ENCODE data around the gene KCNMA1. TPM values are rescaled to one million over a fixed set of nuclear protein-coding genes. Genes with fewer than 3 reads are reported as not detected.

Gene KCNMA1
- total and polyA plus RNA-seq, 7 experiments from 2014 or later: 0.42 TPM; not detected in 6

GRCh38 chr10:77004917-77005564 lies 632.6 kb downstream of the KCNMA1 start:
- Mint-ChIP-seq H3K36me3 (no peaks in the 10 kb centered on the region), H3K9me3 (peaks cover 0 to 2% (median 0%) of the 10 kb centered on the region in 11 donors), H3K4me3 (no peak overlapping the region), H3K27me3 (peaks cover 0 to 2% (median 0%) of the 10 kb centered on the region in 5 donors), H3K4me1 (no peaks in the 10 kb centered on the region), H3K27ac (no peak overlapping the region)
- H3K36me3 ChIP-seq (ENCODE audit: control insufficient read depth in 2 of 3, insufficient read depth in 3 of 3, low read length in 3 of 3): no peaks in the 10 kb centered on the region
- no peaks in the 10 kb centered on the region for H3K27me3 ChIP-seq (ENCODE audit: control insufficient read depth in 2 of 2, insufficient read depth in 2 of 2, low read length in 2 of 2)
- intact Hi-C loops (cut with micrococcal nuclease): no loop called here
- no peaks in the 10 kb centered on the region for H3K4me1 ChIP-seq (ENCODE audit: control insufficient read depth in 2 of 2, insufficient read depth in 2 of 2, low read length in 2 of 2)
- no peak overlapping the region for H3K27ac ChIP-seq (ENCODE audit: low read depth, low read length)
- H3K9me3 ChIP-seq (ENCODE audit: control insufficient read depth in 2 of 3, low read length in 3 of 3): no peaks in the 10 kb centered on the region
- DNase-seq (no peak), ATAC-seq (no peak)
- CTCF ChIA-PET: interaction anchor here (0.8 to 1.2 kb wide), 2 partner anchors 49 to 60 kb away, joined by 3 read pairs; no protein-coding TSS in a partner anchor
- POLR2A ChIA-PET: no interaction called here
- no peak overlapping the region for H3K4me3 ChIP-seq (ENCODE audit: low read length)

- no peak overlapping the region for H3K27ac Mint-ChIP-seq
- H3K27ac ChIP-seq (ENCODE audit: low read depth, low read length): no peak overlapping the region
- H3K9me3 Mint-ChIP-seq: peaks cover 0 to 2% (median 0%) of the 10 kb centered on the region in 11 donors
- H3K27me3 Mint-ChIP-seq: peaks cover 0 to 6% (median 2%) of the 10 kb centered on the region in 5 donors
- H3K36me3 Mint-ChIP-seq: no peaks in the 10 kb centered on the region
- DNase-seq (no peak), ATAC-seq (no peak)
- ChIA-PET POLR2A (no interaction called here), CTCF (no interaction called here)
- no peaks in the 10 kb centered on the region for H3K36me3 ChIP-seq (ENCODE audit: control insufficient read depth in 2 of 3, insufficient read depth in 3 of 3, low read length in 3 of 3)
- no peak overlapping the region for H3K4me3 Mint-ChIP-seq
- H3K4me1 Mint-ChIP-seq: no peaks in the 10 kb centered on the region
- no peaks in the 10 kb centered on the region for H3K4me1 ChIP-seq (ENCODE audit: control insufficient read depth in 2 of 2, insufficient read depth in 2 of 2, low read length in 2 of 2)
- intact Hi-C loops (cut with micrococcal nuclease): no loop called here
- no peaks in the 10 kb centered on the region for H3K27me3 ChIP-seq (ENCODE audit: control insufficient read depth in 2 of 2, insufficient read depth in 2 of 2, low read length in 2 of 2)
- no peaks in the 10 kb centered on the region for H3K9me3 ChIP-seq (ENCODE audit: control insufficient read depth in 2 of 3, low read length in 3 of 3)
- no peak overlapping the region for H3K4me3 ChIP-seq (ENCODE audit: low read length)
Observed at GRCh38 chr10:77002872-77003271, 634.7 kb downstream of the KCNMA1 start.

GRCh38 chr10:77001206-77001605 lies 636.4 kb downstream of the KCNMA1 start:
- no peaks in the 10 kb centered on the region for H3K9me3 ChIP-seq (ENCODE audit: control insufficient read depth in 2 of 3, low read length in 3 of 3)
- no peaks in the 10 kb centered on the region for H3K4me1 Mint-ChIP-seq
- DNase-seq (no peak), ATAC-seq (no peak)
- ChIA-PET CTCF (no interaction called here), POLR2A (no interaction called here)
- no peak overlapping the region for H3K4me3 Mint-ChIP-seq
- intact Hi-C loops (cut with micrococcal nuclease): no loop called here
- H3K27ac Mint-ChIP-seq: no peak overlapping the region
- H3K4me3 ChIP-seq (ENCODE audit: low read length): no peak overlapping the region
- H3K27me3 ChIP-seq (ENCODE audit: control insufficient read depth in 2 of 2, insufficient read depth in 2 of 2, low read length in 2 of 2): no peaks in the 10 kb centered on the region
- peaks cover 0 to 6% (median 2%) of the 10 kb centered on the region in 5 donors for H3K27me3 Mint-ChIP-seq
- H3K36me3 ChIP-seq (ENCODE audit: control insufficient read depth in 2 of 3, insufficient read depth in 3 of 3, low read length in 3 of 3): no peaks in the 10 kb centered on the region
- no peak overlapping the region for H3K27ac ChIP-seq (ENCODE audit: low read depth, low read length)
- H3K4me1 ChIP-seq (ENCODE audit: control insufficient read depth in 2 of 2, insufficient read depth in 2 of 2, low read length in 2 of 2): no peaks in the 10 kb centered on the region
- H3K9me3 Mint-ChIP-seq: peaks cover 0 to 2% (median 0%) of the 10 kb centered on the region in 11 donors
- H3K36me3 Mint-ChIP-seq: no peaks in the 10 kb centered on the region

GRCh38 chr10:76998451-76998850 lies 639.2 kb downstream of the KCNMA1 start:
- peaks cover 0 to 6% (median 0%) of the 10 kb centered on the region in 5 donors for H3K27me3 Mint-ChIP-seq
- CTCF ChIA-PET: interaction anchor here (0.5 kb wide), 1 partner anchor 9 kb away, joined by 3 read pairs; no protein-coding TSS in a partner anchor
- no peak overlapping the region for H3K4me3 Mint-ChIP-seq
- intact Hi-C loops (cut with micrococcal nuclease): no loop called here
- no peaks in the 10 kb centered on the region for H3K36me3 Mint-ChIP-seq
- Histone ChIP-seq H3K36me3 (ENCODE audit: control insufficient read depth in 2 of 3, insufficient read depth in 3 of 3, low read length in 3 of 3) (no peaks in the 10 kb centered on the region), H3K27me3 (ENCODE audit: control insufficient read depth in 2 of 2, insufficient read depth in 2 of 2, low read length in 2 of 2) (no peaks in the 10 kb centered on the region), H3K4me1 (ENCODE audit: control insufficient read depth in 2 of 2, insufficient read depth in 2 of 2, low read length in 2 of 2) (no peaks in the 10 kb centered on the region), H3K4me3 (ENCODE audit: low read length) (no peak overlapping the region), H3K27ac (ENCODE audit: low read depth, low read length) (no peak overlapping the region), H3K9me3 (ENCODE audit: control insufficient read depth in 2 of 3, low read length in 3 of 3) (no peaks in the 10 kb centered on the region)
- no peaks in the 10 kb centered on the region for H3K4me1 Mint-ChIP-seq
- POLR2A ChIA-PET: no interaction called here
- no peaks in the 10 kb centered on the region for H3K9me3 Mint-ChIP-seq
- no peak overlapping the region for H3K27ac Mint-ChIP-seq
- DNase-seq (no peak), ATAC-seq (no peak)

- no peak overlapping the region for H3K4me3 ChIP-seq (ENCODE audit: low read length)
- no peak overlapping the region for H3K27ac ChIP-seq (ENCODE audit: low read depth, low read length)
- no peak overlapping the region for H3K27ac Mint-ChIP-seq
- ChIA-PET POLR2A (no interaction called here), CTCF (no interaction called here)
- peaks cover 0 to 6% (median 0%) of the 10 kb centered on the region in 5 donors for H3K27me3 Mint-ChIP-seq
- H3K36me3 Mint-ChIP-seq: no peaks in the 10 kb centered on the region
- ATAC-seq (no peak), DNase-seq (no peak)
- intact Hi-C loops (cut with micrococcal nuclease): no loop called here
- no peak overlapping the region for H3K4me3 Mint-ChIP-seq
- H3K27me3 ChIP-seq (ENCODE audit: control insufficient read depth in 2 of 2, insufficient read depth in 2 of 2, low read length in 2 of 2): no peaks in the 10 kb centered on the region
- H3K36me3 ChIP-seq (ENCODE audit: control insufficient read depth in 2 of 3, insufficient read depth in 3 of 3, low read length in 3 of 3): no peaks in the 10 kb centered on the region
- H3K4me1 ChIP-seq (ENCODE audit: control insufficient read depth in 2 of 2, insufficient read depth in 2 of 2, low read length in 2 of 2): no peaks in the 10 kb centered on the region
- no peaks in the 10 kb centered on the region for H3K4me1 Mint-ChIP-seq
- H3K9me3 Mint-ChIP-seq: peaks cover 0 to 1% (median 0%) of the 10 kb centered on the region in 11 donors
- no peaks in the 10 kb centered on the region for H3K9me3 ChIP-seq (ENCODE audit: control insufficient read depth in 2 of 3, low read length in 3 of 3)
Observed at GRCh38 chr10:76997631-76998030, 640.0 kb downstream of the KCNMA1 start.

GRCh38 chr10:76995023-76995422 lies 642.6 kb downstream of the KCNMA1 start:
- CTCF ChIA-PET: no interaction called here
- Mint-ChIP-seq H3K9me3 (peaks cover 0 to 1% (median 0%) of the 10 kb centered on the region in 11 donors), H3K27ac (no peak overlapping the region), H3K4me3 (no peak overlapping the region), H3K4me1 (no peaks in the 10 kb centered on the region), H3K27me3 (peaks cover 0 to 6% (median 0%) of the 10 kb centered on the region in 5 donors), H3K36me3 (no peaks in the 10 kb centered on the region)
- Histone ChIP-seq H3K4me3 (ENCODE audit: low read length) (no peak overlapping the region), H3K27ac (ENCODE audit: low read depth, low read length) (no peak overlapping the region), H3K9me3 (ENCODE audit: control insufficient read depth in 2 of 3, low read length in 3 of 3) (no peaks in the 10 kb centered on the region), H3K36me3 (ENCODE audit: control insufficient read depth in 2 of 3, insufficient read depth in 3 of 3, low read length in 3 of 3) (no peaks in the 10 kb centered on the region), H3K4me1 (ENCODE audit: control insufficient read depth in 2 of 2, insufficient read depth in 2 of 2, low read length in 2 of 2) (no peaks in the 10 kb centered on the region), H3K27me3 (ENCODE audit: control insufficient read depth in 2 of 2, insufficient read depth in 2 of 2, low read length in 2 of 2) (no peaks in the 10 kb centered on the region)
- DNase-seq (no peak), ATAC-seq (no peak)
- POLR2A ChIA-PET: no interaction called here
- intact Hi-C loops (cut with micrococcal nuclease): no loop called here

- Histone ChIP-seq H3K36me3 (ENCODE audit: control insufficient read depth in 2 of 3, insufficient read depth in 3 of 3, low read length in 3 of 3) (no peaks in the 10 kb centered on the region), H3K27ac (ENCODE audit: low read depth, low read length) (no peak overlapping the region), H3K4me1 (ENCODE audit: control insufficient read depth in 2 of 2, insufficient read depth in 2 of 2, low read length in 2 of 2) (no peaks in the 10 kb centered on the region), H3K4me3 (ENCODE audit: low read length) (no peak overlapping the region), H3K9me3 (ENCODE audit: control insufficient read depth in 2 of 3, low read length in 3 of 3) (no peaks in the 10 kb centered on the region), H3K27me3 (ENCODE audit: control insufficient read depth in 2 of 2, insufficient read depth in 2 of 2, low read length in 2 of 2) (no peaks in the 10 kb centered on the region)
- ATAC-seq: no peak
- Mint-ChIP-seq H3K4me3 (no peak overlapping the region), H3K36me3 (no peaks in the 10 kb centered on the region), H3K27me3 (no peaks in the 10 kb centered on the region), H3K4me1 (no peaks in the 10 kb centered on the region), H3K27ac (no peak overlapping the region), H3K9me3 (peaks cover 0 to 1% (median 0%) of the 10 kb centered on the region in 11 donors)
- intact Hi-C loops (cut with micrococcal nuclease): no loop called here
- DNase-seq: no peak
- ChIA-PET POLR2A (no interaction called here), CTCF (interaction anchor here (0.6 to 0.7 kb wide), 2 partner anchors 114 to 196 kb away, joined by 3 to 4 read pairs; no protein-coding TSS in a partner anchor)
Observed at GRCh38 chr10:76993213-76993612, 644.4 kb downstream of the KCNMA1 start.

Data from naive thymus-derived CD4-positive, alpha-beta T cell (primary cell).